OCI-LY7 (cell line): ENCODE results near the gene RAD51B. TPM values are rescaled to one million over a fixed set of nuclear protein-coding genes. Genes with fewer than 3 reads are reported as not detected.

ENCODE experiments used
- BruUV-seq: library from RNA; stranded (reverse); fragments of 400-500 nt; replicated peaks from 2 replicates; lab custom pipeline; 2021; lab: Mats Ljungman, UMichigan
- CTCF ChIA-PET: fragments of 300-600 bp; sonication (Branson Sonifier 250); formaldehyde crosslinking; loops from one replicate; lab custom pipeline; 2022; ENCODE audit warnings: antibody characterized with exemption; ENCODE audit not compliant: unreplicated experiment; lab: Charles Lee
- POLR2A ChIA-PET: fragments of 300-600 bp; sonication (Branson Sonifier 250); formaldehyde crosslinking; loops from one replicate; lab custom pipeline; 2022; ENCODE audit warnings: antibody characterized with exemption; lab: Charles Lee
- DNase-seq: peaks from one replicate; pipeline ENCODE4 v3.0.0-alpha.2; 2015; ENCODE audit warnings: low spot score
- H2AFZ ChIP-seq: fragments of 200-600 bp; sonication (generic), shearing (Covaris generic); 2 replicates; pipeline ENCODE4 v1.6.1; 2014; ENCODE audit warnings: mild to moderate bottlenecking, antibody characterized with exemption, low read length, moderate library complexity
- H3K27ac ChIP-seq: fragments of 200-600 bp; sonication (generic); 2 replicates; pipeline ENCODE4 v1.5.1; 2014; ENCODE audit warnings: mixed run types, low read depth, mild to moderate bottlenecking, moderate library complexity, low read length, inconsistent platforms; ENCODE audit not compliant: poor library complexity, severe bottlenecking
- H3K36me3 ChIP-seq: fragments of 200-600 bp; sonication (generic); 2 replicates; pipeline ENCODE4 v1.6.1; 2014; ENCODE audit warnings: mild to moderate bottlenecking, antibody characterized with exemption, low read length, moderate library complexity, mixed read lengths; ENCODE audit not compliant: insufficient read depth
- H3K4me1 ChIP-seq: fragments of 200-600 bp; sonication (generic); 2 replicates; pipeline ENCODE4 v1.5.1; 2014; ENCODE audit warnings: mild to moderate bottlenecking, low read length; ENCODE audit not compliant: insufficient read depth, poor library complexity, severe bottlenecking
- H3K4me2 ChIP-seq: fragments of 200-600 bp; sonication (generic); 2 replicates; pipeline ENCODE4 v1.6.1; 2014; ENCODE audit warnings: mild to moderate bottlenecking, low read length
- H3K4me3 ChIP-seq: fragments of 200-600 bp; sonication (generic); 2 replicates; pipeline ENCODE4 v1.5.1; 2014; ENCODE audit warnings: mild to moderate bottlenecking, low read depth, low read length; ENCODE audit not compliant: poor library complexity, severe bottlenecking
- H3K79me2 ChIP-seq: fragments of 200-600 bp; sonication (generic); 2 replicates; pipeline ENCODE4 v1.6.1; 2016; ENCODE audit warnings: low read depth, mild to moderate bottlenecking, low read length, moderate library complexity, mixed read lengths; ENCODE audit not compliant: insufficient read depth
- H3K9me2 ChIP-seq: fragments of 200-600 bp; sonication (generic); 2 replicates; pipeline ENCODE4 v1.6.1; 2016; ENCODE audit warnings: mild to moderate bottlenecking, low read length, mixed read lengths; ENCODE audit not compliant: insufficient read depth
- H3K9me3 ChIP-seq: fragments of 200-600 bp; sonication (generic); 2 replicates; pipeline ENCODE4 v1.6.1; 2014; ENCODE audit warnings: mild to moderate bottlenecking, mixed run types, low read length, mixed read lengths
- H4K20me1 ChIP-seq: fragments of 200-600 bp; sonication (generic); 2 replicates; pipeline ENCODE4 v1.6.1; 2014; ENCODE audit warnings: mild to moderate bottlenecking, antibody characterized with exemption, low read length, moderate library complexity, mixed read lengths; ENCODE audit not compliant: insufficient read depth
- EZH2phosphoT487 ChIP-seq: fragments of 200-600 bp; sonication (generic); IDR thresholded peaks from 2 replicates; pipeline ENCODE4 v1.6.1; 2018; ENCODE audit warnings: low read depth, borderline replicate concordance, mild to moderate bottlenecking, mixed run types, antibody characterized with exemption, low read length, moderate library complexity, mixed read lengths
- intact Hi-C: fragments of 100-400 bp; cut with micrococcal nuclease; formaldehyde crosslinking; loops from one replicate; pipeline ENCODE4 v1.10.0; 2022; ENCODE audit not compliant: unreplicated experiment
- total RNA-seq, 2 experiments: library from RNA; depleted of rRNA in 1 of 2; stranded (reverse); fragments of >200 nt in 1 of 2; shearing (Covaris generic) in 1 of 2; gene quantifications; 2 replicates each; pipeline ENCODE4 v1.2.3, GENCODE V29; 2014 to 2022
- TF ChIP-seq, protein P1 (sequence below): fragments of 200-600 bp; sonication (generic); conservative IDR thresholded peaks from 2 replicates; pipeline ENCODE4 v1.5.1; 2014; ENCODE audit warnings: mild to moderate bottlenecking, antibody characterized with exemption, low read length, moderate library complexity, mixed read lengths

The RAD51B gene
- total RNA-seq, 2 experiments from 2014 or later: 41.4 to 89.9 TPM

DNA sequence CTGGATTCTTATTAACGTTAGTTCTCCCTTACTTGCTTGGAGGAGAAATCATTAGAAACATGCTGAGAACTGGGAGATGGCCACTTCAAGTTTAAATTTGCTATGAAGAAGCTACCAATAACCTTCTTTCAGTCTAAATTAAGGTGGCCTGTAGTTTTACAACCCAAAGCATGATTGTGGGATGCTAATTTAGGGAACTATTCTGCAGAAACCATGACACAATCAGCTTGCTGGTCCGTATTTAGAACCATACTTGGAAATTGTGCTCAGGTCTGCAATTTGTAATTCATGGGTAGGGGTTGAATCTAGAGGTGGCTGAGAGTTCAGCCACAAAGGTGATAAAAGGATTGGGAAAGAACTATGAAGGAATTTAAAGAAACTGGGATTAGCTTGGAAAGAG, 405.7 kb downstream of the RAD51B start:
- no peaks in the 10 kb centered on the region for H3K79me2 ChIP-seq
- no peaks in the 10 kb centered on the region for H3K36me3 ChIP-seq
- no peak overlapping the region for H2AFZ ChIP-seq
- no TSS peak for BruUV-seq
- H3K9me2 ChIP-seq: no peaks in the 10 kb centered on the region
- no peaks in the 10 kb centered on the region for H4K20me1 ChIP-seq
- no peak for DNase-seq
- POLR2A ChIA-PET: no interaction called here
- CTCF ChIA-PET: no interaction called here
- TF ChIP-seq, protein P1, sequence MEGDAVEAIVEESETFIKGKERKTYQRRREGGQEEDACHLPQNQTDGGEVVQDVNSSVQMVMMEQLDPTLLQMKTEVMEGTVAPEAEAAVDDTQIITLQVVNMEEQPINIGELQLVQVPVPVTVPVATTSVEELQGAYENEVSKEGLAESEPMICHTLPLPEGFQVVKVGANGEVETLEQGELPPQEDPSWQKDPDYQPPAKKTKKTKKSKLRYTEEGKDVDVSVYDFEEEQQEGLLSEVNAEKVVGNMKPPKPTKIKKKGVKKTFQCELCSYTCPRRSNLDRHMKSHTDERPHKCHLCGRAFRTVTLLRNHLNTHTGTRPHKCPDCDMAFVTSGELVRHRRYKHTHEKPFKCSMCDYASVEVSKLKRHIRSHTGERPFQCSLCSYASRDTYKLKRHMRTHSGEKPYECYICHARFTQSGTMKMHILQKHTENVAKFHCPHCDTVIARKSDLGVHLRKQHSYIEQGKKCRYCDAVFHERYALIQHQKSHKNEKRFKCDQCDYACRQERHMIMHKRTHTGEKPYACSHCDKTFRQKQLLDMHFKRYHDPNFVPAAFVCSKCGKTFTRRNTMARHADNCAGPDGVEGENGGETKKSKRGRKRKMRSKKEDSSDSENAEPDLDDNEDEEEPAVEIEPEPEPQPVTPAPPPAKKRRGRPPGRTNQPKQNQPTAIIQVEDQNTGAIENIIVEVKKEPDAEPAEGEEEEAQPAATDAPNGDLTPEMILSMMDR: no peak
- TF ChIP-seq EZH2phosphoT487: no peak
- H3K4me1 ChIP-seq: no peaks in the 10 kb centered on the region
- intact Hi-C loops: no loop called here
- H3K9me3 ChIP-seq: no peaks in the 10 kb centered on the region
- H3K4me2 ChIP-seq: no peak overlapping the region
- no peak overlapping the region for H3K27ac ChIP-seq
- no peak overlapping the region for H3K4me3 ChIP-seq

DNA sequence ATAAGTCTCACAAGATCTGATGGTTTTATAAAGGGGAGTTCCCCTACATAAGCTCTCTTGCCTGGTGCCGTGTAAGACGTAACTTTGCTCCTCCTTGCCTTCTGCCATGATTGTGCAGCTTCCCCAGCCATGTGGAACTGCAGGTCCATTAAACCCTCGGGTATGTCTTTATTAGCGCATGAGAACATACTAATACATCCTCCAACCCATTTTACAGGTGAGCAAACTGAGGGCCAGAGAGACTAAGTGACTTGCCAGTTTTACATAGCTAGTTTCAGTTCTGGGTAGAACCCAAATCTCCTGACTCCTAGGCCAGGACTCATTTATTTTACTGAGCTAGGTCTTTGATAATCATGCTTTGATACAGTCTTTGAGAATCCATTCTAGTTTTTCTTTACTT, 406.9 kb downstream of the RAD51B start:
- H4K20me1 ChIP-seq: no peaks in the 10 kb centered on the region
- intact Hi-C loops: no loop called here
- no peak overlapping the region for H3K27ac ChIP-seq
- no peak for TF ChIP-seq EZH2phosphoT487
- TF ChIP-seq, protein P1: no peak
- ChIA-PET POLR2A (no interaction called here), CTCF (interaction anchor here (0.8 kb wide), 1 partner anchor 186 kb away, joined by 3 read pairs; no protein-coding TSS in a partner anchor)
- H3K4me2 ChIP-seq: no peak overlapping the region
- H3K9me2 ChIP-seq: no peaks in the 10 kb centered on the region
- no peaks in the 10 kb centered on the region for H3K79me2 ChIP-seq
- no peak for DNase-seq
- BruUV-seq: no TSS peak
- no peak overlapping the region for H3K4me3 ChIP-seq
- no peaks in the 10 kb centered on the region for H3K36me3 ChIP-seq
- no peaks in the 10 kb centered on the region for H3K9me3 ChIP-seq
- no peak overlapping the region for H2AFZ ChIP-seq
- H3K4me1 ChIP-seq: no peaks in the 10 kb centered on the region

DNA sequence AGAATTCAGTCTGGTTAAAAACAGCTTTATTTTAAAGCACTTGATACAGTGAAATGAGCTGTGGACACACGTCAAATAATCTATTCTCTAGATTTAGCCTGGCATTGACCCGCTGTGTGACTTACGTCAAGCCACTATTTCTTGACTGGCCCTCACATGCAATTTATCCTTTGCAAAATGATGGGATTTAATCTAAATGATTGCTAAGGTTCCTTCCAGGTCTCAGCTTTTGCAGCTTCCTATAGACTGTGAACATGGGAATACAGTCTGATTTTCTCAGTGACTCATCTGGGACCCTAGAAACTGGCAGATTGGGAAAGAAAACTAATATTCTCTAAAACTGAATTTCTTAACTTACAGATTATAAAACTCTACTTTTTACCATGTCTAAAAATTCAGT, 409.1 kb downstream of the RAD51B start:
- Histone ChIP-seq H3K4me3 (no peak overlapping the region), H4K20me1 (no peaks in the 10 kb centered on the region), H3K36me3 (no peaks in the 10 kb centered on the region), H3K79me2 (no peaks in the 10 kb centered on the region), H2AFZ (no peak overlapping the region), H3K9me3 (no peaks in the 10 kb centered on the region), H3K9me2 (no peaks in the 10 kb centered on the region), H3K27ac (no peak overlapping the region), H3K4me1 (no peaks in the 10 kb centered on the region), H3K4me2 (no peak overlapping the region)
- TF ChIP-seq EZH2phosphoT487: no peak
- TF ChIP-seq, protein P1: no peak
- no TSS peak for BruUV-seq
- intact Hi-C loops: no loop called here
- no peak for DNase-seq
- POLR2A ChIA-PET: interaction anchor here (1.1 to 1.6 kb wide), 5 partner anchors 13 to 601 kb away, joined by 3 to 6 read pairs (median 3); no protein-coding TSS in a partner anchor
- CTCF ChIA-PET: interaction anchor here (0.6 kb wide), 1 partner anchor 364 kb away, joined by 3 read pairs; no protein-coding TSS in a partner anchor
